Osteocyte (in vitro differentiated cells): ENCODE data around the gene CFAP46. TPM values are rescaled to one million over a fixed set of nuclear protein-coding genes. Genes with fewer than 3 reads are reported as not detected.

Experiments
- DNase-seq: peaks from one replicate; pipeline ENCODE4 v3.0.0; 2021; ENCODE audit warnings: mixed read lengths; ENCODE audit not compliant: unreplicated experiment; ENCODE audit errors: extremely low spot score
- H3K27ac Mint-ChIP-seq: one replicate; pipeline ENCODE4 v1.8.0; 2021; ENCODE audit warnings: mild to moderate bottlenecking, mixed read lengths; ENCODE audit not compliant: unreplicated experiment
- H3K27me3 Mint-ChIP-seq: one replicate; pipeline ENCODE4 v1.8.0; 2021; ENCODE audit warnings: mixed read lengths; ENCODE audit not compliant: unreplicated experiment
- H3K36me3 Mint-ChIP-seq: one replicate; pipeline ENCODE4 v1.8.0; 2021; ENCODE audit warnings: mixed read lengths; ENCODE audit not compliant: unreplicated experiment
- H3K4me1 Mint-ChIP-seq: one replicate; pipeline ENCODE4 v1.8.0; 2021; ENCODE audit warnings: mixed read lengths; ENCODE audit not compliant: unreplicated experiment
- H3K4me3 Mint-ChIP-seq: one replicate; pipeline ENCODE4 v1.8.0; 2021; ENCODE audit warnings: mild to moderate bottlenecking, moderate library complexity, mixed read lengths; ENCODE audit not compliant: unreplicated experiment
- H3K9me3 Mint-ChIP-seq: one replicate; pipeline ENCODE4 v1.8.0; 2021; ENCODE audit warnings: mixed read lengths; ENCODE audit not compliant: unreplicated experiment
- CTCF ChIP-seq: fragments of 200-600 bp; sonication (generic); IDR thresholded peaks from 2 replicates; pipeline ENCODE4 v1.5.0; 2021; ENCODE audit warnings: antibody characterized with exemption, mild to moderate bottlenecking, moderate library complexity
- total RNA-seq: library from RNA; stranded (reverse); gene quantifications from 2 replicates; pipeline ENCODE4 v1.2.1, GENCODE V29; 2021

CFAP46 gene
- total RNA-seq, 1 donor from 2014 or later, result 0.56 TPM

- no peaks in the 10 kb centered on the region for H3K4me1 Mint-ChIP-seq
- TF ChIP-seq CTCF, result no peak
- no peaks in the 10 kb centered on the region for H3K36me3 Mint-ChIP-seq
- H3K27ac Mint-ChIP-seq, result no peak overlapping the region
- no peaks in the 10 kb centered on the region for H3K27me3 Mint-ChIP-seq
- DNase-seq, result no peak
- H3K4me3 Mint-ChIP-seq, result no peak overlapping the region
- H3K9me3 Mint-ChIP-seq, result peaks cover 3% of the 10 kb centered on the region
These were observed 32.0 kb downstream of the CFAP46 start for GRCh38 chr10:132910186-132910880.

DNA sequence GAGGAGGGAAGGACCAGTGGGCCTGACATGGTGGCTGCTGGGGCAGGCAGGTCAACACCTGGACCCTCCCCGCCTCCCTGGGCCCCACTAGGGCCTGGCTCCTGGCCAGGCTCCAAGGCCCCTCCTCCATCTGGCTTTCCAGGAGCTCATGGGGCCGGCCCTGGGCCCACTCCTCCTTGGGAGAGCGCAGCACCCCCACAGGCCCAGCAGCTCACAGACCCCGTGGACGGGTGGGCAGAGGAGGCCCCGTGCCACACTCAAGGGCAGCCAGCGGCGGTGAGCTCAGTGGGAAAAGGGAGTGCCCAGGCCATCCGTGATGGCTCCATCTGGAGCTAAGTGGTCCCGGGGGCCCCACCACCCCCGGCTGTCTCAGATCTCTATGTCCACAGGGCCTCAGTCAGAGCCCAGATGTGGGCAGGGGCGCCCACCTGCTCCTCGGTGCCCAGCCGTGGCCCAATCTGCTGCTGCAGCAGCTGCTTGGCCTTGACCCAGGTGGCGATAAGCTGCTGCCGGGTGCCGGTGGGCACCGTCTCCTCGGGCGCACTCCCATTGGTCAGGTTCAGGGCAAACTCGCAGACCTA lies 32.8 kb downstream of the CFAP46 start:
- Mint-ChIP-seq H3K27me3 (peaks cover 4% of the 10 kb centered on the region), H3K4me1 (no peaks in the 10 kb centered on the region), H3K27ac (no peak overlapping the region), H3K36me3 (no peaks in the 10 kb centered on the region), H3K4me3 (no peak overlapping the region), H3K9me3 (peaks cover 10% of the 10 kb centered on the region)
- no peak for TF ChIP-seq CTCF
- no peak for DNase-seq

DNA sequence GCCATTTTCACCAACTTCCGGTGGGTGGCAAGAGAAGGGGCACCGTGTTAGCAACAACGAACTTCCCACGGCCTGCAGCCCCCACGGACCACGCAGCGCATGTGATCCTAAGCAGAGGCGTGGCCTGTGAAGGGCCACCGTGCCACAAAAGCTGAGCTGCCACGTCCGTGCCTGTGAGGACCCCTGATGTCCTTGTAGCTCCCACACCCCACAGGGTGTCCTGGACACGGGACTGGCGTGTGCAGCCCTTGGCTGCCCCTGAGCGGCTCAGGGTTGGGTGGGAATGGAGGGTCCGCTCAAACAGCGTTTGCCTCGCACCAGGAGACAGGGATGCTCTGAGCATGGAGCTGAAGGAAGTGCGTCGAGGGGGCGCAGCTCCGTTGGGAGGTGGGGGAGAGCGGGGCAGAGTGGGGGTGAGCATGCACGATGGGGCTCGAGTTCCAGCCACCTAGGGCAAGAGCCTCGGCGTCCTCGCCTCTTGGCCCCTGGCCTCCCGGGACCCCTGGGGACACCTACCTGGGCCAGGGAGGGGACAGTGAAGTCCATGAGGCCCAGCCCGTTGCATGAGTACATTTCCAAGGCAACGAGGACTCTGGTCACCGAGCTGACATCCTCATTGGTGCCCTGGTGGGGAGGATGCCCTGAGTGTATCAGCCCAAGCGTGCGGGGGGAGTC lies 33.6 kb downstream of the CFAP46 start:
- H3K27ac Mint-ChIP-seq, result no peak overlapping the region
- TF ChIP-seq CTCF, result no peak
- DNase-seq, result no peak
- H3K27me3 Mint-ChIP-seq, result peaks cover 5% of the 10 kb centered on the region
- peaks cover 10% of the 10 kb centered on the region for H3K9me3 Mint-ChIP-seq
- H3K4me3 Mint-ChIP-seq, result no peak overlapping the region
- H3K36me3 Mint-ChIP-seq, result no peaks in the 10 kb centered on the region
- no peaks in the 10 kb centered on the region for H3K4me1 Mint-ChIP-seq

DNA sequence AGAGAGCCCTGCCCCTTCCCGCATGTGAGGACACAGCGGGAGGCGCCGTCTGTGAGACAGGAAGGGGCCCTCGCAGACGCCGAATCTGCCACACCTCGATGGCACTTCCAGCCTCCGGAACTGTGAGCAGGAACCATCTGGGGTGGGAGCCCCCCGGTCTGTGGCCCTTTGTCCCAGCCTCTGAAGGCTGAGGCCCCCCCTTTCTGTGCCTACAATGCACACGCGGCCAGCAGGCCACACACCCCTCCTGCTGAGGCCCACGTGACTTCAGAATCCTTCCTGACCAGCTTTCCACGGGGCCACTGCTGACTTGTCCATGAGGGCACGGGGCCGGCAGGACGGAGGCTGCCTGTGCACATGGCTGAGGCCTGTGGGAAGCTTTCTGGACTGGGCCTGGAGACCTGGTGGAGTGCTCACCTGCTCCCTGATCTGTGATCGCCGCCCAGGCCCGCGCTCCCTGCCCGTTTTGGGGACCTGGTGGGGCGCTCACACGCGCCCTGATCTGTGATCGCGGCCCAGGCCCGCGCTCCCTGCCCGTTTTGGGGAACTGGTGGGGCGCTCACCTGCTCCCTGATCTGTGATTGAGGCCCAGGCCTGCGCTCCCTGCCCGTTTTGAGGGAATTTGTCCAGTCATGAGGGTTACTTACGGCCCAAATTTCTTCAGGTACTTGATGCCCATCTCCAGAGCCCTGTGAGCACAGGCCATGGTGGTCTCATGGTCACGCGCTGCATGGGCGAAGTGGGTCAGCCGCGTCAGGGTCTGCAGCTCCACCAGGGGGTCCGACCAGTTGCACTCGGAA lies 34.3 kb downstream of the CFAP46 start:
- no peak overlapping the region for H3K27ac Mint-ChIP-seq
- H3K9me3 Mint-ChIP-seq, result peaks cover 10% of the 10 kb centered on the region
- H3K36me3 Mint-ChIP-seq, result no peaks in the 10 kb centered on the region
- H3K27me3 Mint-ChIP-seq, result peaks cover 5% of the 10 kb centered on the region
- no peak for TF ChIP-seq CTCF
- H3K4me1 Mint-ChIP-seq, result no peaks in the 10 kb centered on the region
- no peak overlapping the region for H3K4me3 Mint-ChIP-seq
- no peak for DNase-seq
